Peyer's patch (tissue), 4 donors: ENCODE data around the gene PGLYRP4. TPM values are rescaled to one million over a fixed set of nuclear protein-coding genes. Genes with fewer than 3 reads are reported as not detected.

ENCODE experiments used
- DNase-seq, 3 donors: peaks; one replicate each; pipeline ENCODE4 v3.0.0-alpha.2; 2017 to 2019
- H3K27ac ChIP-seq, 4 donors: fragments of 200-600 bp; sonication (generic); one replicate each; pipeline ENCODE4 v1.5.1; 2016 to 2019
- H3K27me3 ChIP-seq, 2 donors: fragments of 200-600 bp; sonication (generic); one replicate each; pipeline ENCODE4 v1.5.1; 2019
- H3K36me3 ChIP-seq, 3 donors: fragments of 200-600 bp; sonication (generic); one replicate each; pipeline ENCODE4 v1.5.1; 2016 to 2019
- H3K4me1 ChIP-seq, 4 donors: fragments of 200-600 bp; sonication (generic); one replicate each; pipeline ENCODE4 v1.5.1; 2016 to 2019
- H3K4me3 ChIP-seq, 4 donors: fragments of 200-600 bp; sonication (generic); 1 replicate in 3 of 4; 2 replicates in 1 of 4; pipeline ENCODE4 v1.5.1; 2016 to 2019; ENCODE audit warnings: mild to moderate bottlenecking in 1 of 4
- H3K9me3 ChIP-seq, 4 donors: fragments of 200-600 bp; sonication (generic); one replicate each; pipeline ENCODE4 v1.5.1; 2016 to 2019; ENCODE audit warnings: mild to moderate bottlenecking in 1 of 4
- POLR2A ChIP-seq, 2 donors: fragments of 450-650 bp; IDR thresholded peaks; one replicate each; pipeline ENCODE4 v1.5.1; 2017; ENCODE audit warnings: antibody characterized with exemption in 2 of 2, mild to moderate bottlenecking in 2 of 2, moderate library complexity in 2 of 2
- total RNA-seq, 4 donors: library from RNA; depleted of rRNA; stranded (reverse); fragments of >200 nt; gene quantifications; one replicate each; pipeline ENCODE4 v1.1.0, GENCODE V29; 2016
- TF ChIP-seq, protein P1 (sequence below), 6 experiments: fragments of 450-650 bp in 4 of 6; fragments of 200-600 bp in 2 of 6; sonication (generic) in 1 of 6; IDR thresholded peaks; one replicate each; pipeline ENCODE4 v1.5.1; 2017 to 2019; ENCODE audit warnings: antibody characterized with exemption in 6 of 6, mild to moderate bottlenecking in 3 of 6, moderate library complexity in 1 of 6

Gene PGLYRP4
- total RNA-seq, 4 donors from 2014 or later: not detected

DNA sequence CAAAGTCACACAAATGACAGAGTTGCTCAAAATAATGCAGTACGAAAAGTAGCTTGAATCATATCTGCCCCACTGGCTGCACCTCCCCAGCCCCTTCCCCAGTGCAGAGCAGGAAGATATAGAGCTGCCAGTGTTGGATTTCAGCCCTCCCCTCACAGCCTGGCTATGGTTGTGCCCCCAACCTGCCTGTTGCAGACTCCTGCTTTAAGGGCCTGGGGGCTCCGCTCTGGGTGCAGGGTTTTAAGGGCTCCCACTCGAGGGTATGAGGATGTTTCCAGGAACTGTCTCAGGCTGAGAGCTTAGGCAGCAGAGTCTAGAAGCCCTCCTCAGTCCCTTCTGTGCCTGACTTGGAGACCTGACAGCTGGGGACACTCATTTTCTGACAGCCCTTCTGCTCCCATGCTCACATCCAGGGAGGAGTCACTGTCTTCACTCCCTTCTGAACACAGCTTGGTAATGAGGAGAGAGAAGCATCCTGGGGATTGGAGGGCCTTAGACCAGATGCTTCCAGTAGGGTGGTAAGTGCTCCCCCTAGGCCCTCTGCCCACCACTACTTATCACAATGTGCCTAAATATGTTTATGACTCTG, 13.6 kb upstream of the PGLYRP4 start:
- no peak for TF ChIP-seq POLR2A (IDR thresholded peaks at IDR 0.05)
- TF ChIP-seq, protein P1, sequence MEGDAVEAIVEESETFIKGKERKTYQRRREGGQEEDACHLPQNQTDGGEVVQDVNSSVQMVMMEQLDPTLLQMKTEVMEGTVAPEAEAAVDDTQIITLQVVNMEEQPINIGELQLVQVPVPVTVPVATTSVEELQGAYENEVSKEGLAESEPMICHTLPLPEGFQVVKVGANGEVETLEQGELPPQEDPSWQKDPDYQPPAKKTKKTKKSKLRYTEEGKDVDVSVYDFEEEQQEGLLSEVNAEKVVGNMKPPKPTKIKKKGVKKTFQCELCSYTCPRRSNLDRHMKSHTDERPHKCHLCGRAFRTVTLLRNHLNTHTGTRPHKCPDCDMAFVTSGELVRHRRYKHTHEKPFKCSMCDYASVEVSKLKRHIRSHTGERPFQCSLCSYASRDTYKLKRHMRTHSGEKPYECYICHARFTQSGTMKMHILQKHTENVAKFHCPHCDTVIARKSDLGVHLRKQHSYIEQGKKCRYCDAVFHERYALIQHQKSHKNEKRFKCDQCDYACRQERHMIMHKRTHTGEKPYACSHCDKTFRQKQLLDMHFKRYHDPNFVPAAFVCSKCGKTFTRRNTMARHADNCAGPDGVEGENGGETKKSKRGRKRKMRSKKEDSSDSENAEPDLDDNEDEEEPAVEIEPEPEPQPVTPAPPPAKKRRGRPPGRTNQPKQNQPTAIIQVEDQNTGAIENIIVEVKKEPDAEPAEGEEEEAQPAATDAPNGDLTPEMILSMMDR (IDR thresholded peaks at IDR 0.05): no peak

DNA sequence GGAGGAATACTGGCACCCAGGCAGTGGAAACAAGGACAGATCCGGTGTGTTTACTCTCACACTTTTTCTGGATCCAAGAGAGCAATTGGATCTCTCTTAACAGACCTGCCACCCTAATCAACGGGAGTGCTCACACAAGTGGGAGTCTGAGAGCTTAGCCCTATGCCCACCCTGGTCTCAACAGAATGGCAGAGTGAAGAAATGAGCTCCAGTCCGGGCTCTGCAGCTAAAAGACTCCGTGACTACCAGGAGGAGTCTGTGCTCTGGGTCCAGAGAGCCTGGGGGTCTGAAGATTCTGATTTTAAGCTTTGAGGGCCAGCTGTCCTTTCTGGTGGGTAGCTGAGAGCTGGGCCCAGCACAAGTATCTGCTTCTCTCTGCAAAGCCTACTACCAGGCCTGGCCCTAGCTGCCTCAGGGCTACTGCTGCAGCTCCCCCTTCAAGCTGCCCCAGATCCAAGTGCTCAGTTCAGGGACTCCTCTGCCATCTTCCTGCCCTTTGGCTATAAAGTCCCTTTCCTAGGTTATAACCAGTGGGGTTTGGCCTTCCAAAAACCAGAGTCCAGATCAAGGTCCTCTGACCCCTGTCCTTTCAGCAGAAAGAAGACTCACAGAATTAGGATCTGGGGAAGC, 13.0 kb upstream of the PGLYRP4 start:
- Histone ChIP-seq H3K27me3 (no peaks in the 10 kb centered on the region), H3K27ac (no peak overlapping the region), H3K4me1 (no peaks in the 10 kb centered on the region)

More for the DNA sequence above, 13.6 kb upstream of the PGLYRP4 start:
- Histone ChIP-seq H3K9me3 (no peaks in the 10 kb centered on the region), H3K27ac (no peak overlapping the region), H3K27me3 (no peaks in the 10 kb centered on the region), H3K36me3 (no peaks in the 10 kb centered on the region), H3K4me1 (no peaks in the 10 kb centered on the region), H3K4me3 (no peak overlapping the region)
- no peak for DNase-seq

DNA sequence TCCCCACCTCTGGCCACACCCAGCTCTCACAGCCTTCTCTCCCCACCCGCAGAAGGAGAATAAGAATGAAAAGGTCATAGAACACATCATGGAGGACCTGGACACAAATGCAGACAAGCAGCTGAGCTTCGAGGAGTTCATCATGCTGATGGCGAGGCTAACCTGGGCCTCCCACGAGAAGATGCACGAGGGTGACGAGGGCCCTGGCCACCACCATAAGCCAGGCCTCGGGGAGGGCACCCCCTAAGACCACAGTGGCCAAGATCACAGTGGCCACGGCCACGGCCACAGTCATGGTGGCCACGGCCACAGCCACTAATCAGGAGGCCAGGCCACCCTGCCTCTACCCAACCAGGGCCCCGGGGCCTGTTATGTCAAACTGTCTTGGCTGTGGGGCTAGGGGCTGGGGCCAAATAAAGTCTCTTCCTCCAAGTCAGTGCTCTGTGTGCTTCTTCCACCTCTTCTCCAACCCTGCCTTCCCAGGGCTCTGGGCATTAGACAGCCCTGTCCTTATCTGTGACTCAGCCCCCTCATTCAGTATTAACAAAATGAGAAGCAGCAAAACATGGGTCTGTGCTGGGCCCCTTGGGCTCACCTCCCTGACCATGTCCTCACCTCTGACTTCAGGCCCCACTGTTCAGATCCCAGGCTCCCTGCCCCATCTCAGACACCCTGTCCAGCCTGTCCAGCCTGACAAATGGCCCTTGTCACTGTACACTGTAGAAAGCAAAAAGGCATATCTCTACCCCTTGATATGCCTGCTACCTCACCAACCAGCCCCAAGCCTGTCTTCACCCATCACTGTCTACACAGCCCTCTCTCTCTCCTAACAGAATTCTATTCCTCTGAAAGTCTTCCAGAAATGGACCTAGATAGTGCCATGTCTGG, 12.2 kb upstream of the PGLYRP4 start:
- Histone ChIP-seq H3K4me3 (no peak overlapping the region), H3K9me3 (no peaks in the 10 kb centered on the region), H3K27ac (no peak overlapping the region), H3K4me1 (no peaks in the 10 kb centered on the region), H3K36me3 (no peaks in the 10 kb centered on the region), H3K27me3 (no peaks in the 10 kb centered on the region)
- TF ChIP-seq, protein P1 (IDR thresholded peaks at IDR 0.05): no peak
- TF ChIP-seq POLR2A (IDR thresholded peaks at IDR 0.05): no peak
- no peak for DNase-seq

More for the DNA sequence above, 13.0 kb upstream of the PGLYRP4 start:
- no peaks in the 10 kb centered on the region for H3K9me3 ChIP-seq
- TF ChIP-seq POLR2A (IDR thresholded peaks at IDR 0.05): no peak
- no peak for DNase-seq
- no peaks in the 10 kb centered on the region for H3K36me3 ChIP-seq
- no peak overlapping the region for H3K4me3 ChIP-seq

DNA sequence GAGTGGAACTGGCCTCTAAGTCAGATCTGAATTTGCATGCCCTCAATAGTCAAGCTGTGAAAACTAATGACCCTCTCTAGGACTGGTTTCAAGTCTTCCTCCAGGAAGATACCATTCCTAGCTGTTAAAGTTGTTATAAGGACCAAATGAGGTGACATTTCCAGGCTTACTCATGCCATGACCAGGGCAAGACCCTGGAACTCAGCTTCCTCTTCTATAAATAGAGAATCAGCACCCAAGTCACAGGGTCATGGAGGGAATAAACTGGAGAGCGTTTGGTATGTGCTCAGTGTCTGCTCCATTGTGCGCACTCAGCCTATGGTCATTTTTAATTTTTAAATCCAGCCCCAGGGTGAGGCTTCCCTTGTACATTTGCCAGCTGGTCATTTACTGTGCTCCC, 11.5 kb upstream of the PGLYRP4 start:
- no peaks in the 10 kb centered on the region for H3K36me3 ChIP-seq
- H3K27ac ChIP-seq: no peak overlapping the region
- no peak overlapping the region for H3K4me3 ChIP-seq
- no peaks in the 10 kb centered on the region for H3K4me1 ChIP-seq
- no peaks in the 10 kb centered on the region for H3K9me3 ChIP-seq
- H3K27me3 ChIP-seq: no peaks in the 10 kb centered on the region
- DNase-seq: no peak
- no peak for TF ChIP-seq POLR2A (IDR thresholded peaks at IDR 0.05)
- TF ChIP-seq, protein P1 (IDR thresholded peaks at IDR 0.05): no peak

DNA sequence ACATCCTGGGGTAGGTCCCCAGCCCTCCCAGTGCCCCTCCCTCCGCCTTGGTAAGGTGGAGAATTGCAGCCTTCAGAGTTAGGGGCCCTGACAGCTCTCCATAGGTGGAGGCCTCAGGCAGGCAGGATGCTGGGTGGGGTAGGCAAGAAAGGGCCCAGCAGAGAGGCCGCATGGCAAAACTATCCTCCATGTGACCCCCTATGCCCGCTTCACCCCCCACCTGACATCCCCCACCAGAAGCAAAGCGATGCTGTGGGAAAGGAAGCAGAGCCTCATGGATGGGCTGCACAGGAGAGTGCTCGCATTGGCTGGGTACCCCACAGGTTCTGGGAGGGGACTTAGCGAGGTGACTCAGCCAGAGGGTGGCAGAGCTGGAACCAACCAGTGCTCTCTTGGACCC, 10.6 kb upstream of the PGLYRP4 start:
- Histone ChIP-seq H3K4me3 (no peak overlapping the region), H3K36me3 (no peaks in the 10 kb centered on the region), H3K27me3 (no peaks in the 10 kb centered on the region), H3K27ac (no peak overlapping the region), H3K4me1 (no peaks in the 10 kb centered on the region), H3K9me3 (no peaks in the 10 kb centered on the region)
- DNase-seq: no peak
- TF ChIP-seq, protein P1 (IDR thresholded peaks at IDR 0.05): no peak
- TF ChIP-seq POLR2A (IDR thresholded peaks at IDR 0.05): no peak

DNA sequence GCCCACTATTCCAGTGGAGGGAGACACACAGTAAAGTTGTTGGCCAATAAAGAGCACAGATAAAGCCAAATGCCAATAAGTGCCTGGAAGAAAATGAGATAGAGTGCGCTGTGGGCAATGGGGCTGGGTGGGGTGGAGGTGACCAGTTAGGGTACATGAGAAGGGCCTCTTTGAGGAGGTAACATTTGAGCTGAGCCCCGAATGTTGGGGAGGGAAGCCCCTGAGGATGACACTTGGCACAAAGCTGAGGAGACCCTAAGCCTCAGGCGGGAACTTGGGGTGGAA, 10.0 kb upstream of the PGLYRP4 start:
- DNase-seq: no peak
- Histone ChIP-seq H3K4me1 (no peaks in the 10 kb centered on the region), H3K4me3 (no peak overlapping the region), H3K9me3 (no peaks in the 10 kb centered on the region), H3K27me3 (no peaks in the 10 kb centered on the region), H3K36me3 (no peaks in the 10 kb centered on the region), H3K27ac (no peak overlapping the region)
- no peak for TF ChIP-seq POLR2A (IDR thresholded peaks at IDR 0.05)
